HG02981 (cell line): Measurements from ENCODE around the gene ADD2.
"Not testable (repeated sequence)": the region's sequence is repeated elsewhere in the genome, so short reads cannot be mapped to it uniquely, and the experiment has no call there.

ENCODE experiments used
- ATAC-seq: cut with Tn5 transposase; IDR thresholded peaks from one replicate; pipeline ENCODE4 v1.9.1; 2021; ENCODE audit warnings: mild to moderate bottlenecking, moderate library complexity; ENCODE audit not compliant: unreplicated experiment

ADD2 gene

GRCh38 chr2:70647873-70648481 lies 120.0 kb downstream of the ADD2 start:
- ATAC-seq = no peak

- ATAC-seq = no peak
These were observed 121.6 kb downstream of the ADD2 start for GRCh38 chr2:70646420-70646818.

DNA sequence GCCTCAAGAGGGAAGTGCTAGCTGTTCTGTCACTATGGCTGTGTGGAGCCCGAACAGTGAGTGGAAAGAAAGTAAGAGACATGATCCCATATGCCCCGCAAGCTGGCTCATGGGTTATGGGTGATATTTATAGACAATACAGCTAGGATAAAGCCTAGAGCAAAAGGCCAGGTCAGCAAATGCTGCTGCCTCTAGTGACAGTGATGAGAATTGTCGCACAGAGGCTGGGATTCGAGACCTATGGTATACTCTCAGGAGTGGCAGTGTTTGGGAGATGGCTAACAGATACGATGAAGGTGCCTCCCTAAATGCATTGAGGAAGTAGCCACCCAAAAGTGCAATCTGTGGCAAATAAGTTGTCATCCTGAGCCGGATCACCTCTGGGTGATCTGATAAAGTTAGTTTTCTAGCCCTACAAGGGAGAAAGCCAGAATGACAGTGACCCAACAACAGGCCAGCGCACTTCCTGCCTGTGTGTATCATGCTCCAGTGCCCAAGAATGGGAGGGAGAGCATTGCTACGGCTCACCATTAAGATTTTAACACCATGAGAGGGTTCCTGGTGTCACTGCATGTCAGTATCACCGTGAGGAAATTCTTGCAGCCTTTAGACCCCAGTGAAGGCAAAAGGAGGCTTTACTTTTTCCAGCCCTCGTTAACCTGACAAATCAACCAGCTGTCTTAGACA lies 122.1 kb downstream of the ADD2 start:
- no peak for ATAC-seq

DNA sequence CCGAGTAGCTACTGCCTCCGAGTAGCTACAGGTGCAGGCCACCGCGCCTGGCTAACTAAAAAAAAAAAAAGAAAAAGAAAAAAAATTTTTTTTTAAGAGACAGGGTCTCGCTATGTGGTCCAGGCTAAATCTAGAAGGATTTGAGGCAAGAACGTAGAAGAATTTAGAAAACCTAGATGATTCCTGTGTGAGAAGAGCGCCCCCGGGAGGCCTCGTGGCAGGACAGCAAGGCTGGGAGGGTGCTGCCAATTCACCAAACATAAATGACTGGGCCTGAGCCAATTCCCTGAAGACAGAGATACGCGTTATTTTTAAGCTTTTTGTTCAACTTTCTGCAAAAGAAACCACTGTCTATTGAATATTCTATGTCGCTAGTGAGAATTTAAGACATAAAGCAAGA lies 124.3 kb downstream of the ADD2 start:
- ATAC-seq = no peak

- no peak for ATAC-seq
These were observed 126.7 kb downstream of the ADD2 start for GRCh38 chr2:70641263-70641784.

DNA sequence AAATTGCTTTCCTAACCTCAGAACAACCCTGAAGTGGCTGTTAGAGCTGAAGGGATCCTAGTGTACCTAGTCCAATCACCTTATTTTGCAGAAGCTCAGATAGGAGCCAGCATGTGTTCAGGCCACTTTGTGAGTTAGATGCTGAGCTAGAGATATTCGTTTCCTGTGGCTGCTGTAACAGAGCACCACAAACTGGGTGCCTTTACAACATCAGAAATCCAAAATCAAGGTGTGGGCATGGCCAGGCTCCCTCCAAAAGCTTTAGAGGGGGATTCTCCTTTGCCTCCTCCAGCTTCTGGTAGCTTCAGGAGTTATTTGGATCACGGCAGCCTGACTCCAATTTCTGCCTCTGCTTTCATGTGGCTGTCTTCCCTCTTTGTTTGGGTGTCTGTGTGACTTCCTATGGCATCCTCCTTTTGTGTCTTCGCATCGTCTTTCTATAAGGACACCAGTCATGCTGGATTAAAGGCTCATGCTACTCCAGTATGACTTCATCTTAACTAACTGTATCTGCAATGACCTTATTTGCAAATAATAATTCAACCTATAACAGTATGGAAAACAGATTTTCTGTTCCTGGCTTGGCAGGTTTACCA lies 128.1 kb downstream of the ADD2 start:
- ATAC-seq = no peak

- no peak for ATAC-seq
These were observed 129.4 kb downstream of the ADD2 start for GRCh38 chr2:70638561-70638960.

GRCh38 chr2:70633508-70633907 lies 134.5 kb downstream of the ADD2 start:
- ATAC-seq = no peak

GRCh38 chr2:70632966-70633365 lies 135.0 kb downstream of the ADD2 start:
- ATAC-seq = no peak

DNA sequence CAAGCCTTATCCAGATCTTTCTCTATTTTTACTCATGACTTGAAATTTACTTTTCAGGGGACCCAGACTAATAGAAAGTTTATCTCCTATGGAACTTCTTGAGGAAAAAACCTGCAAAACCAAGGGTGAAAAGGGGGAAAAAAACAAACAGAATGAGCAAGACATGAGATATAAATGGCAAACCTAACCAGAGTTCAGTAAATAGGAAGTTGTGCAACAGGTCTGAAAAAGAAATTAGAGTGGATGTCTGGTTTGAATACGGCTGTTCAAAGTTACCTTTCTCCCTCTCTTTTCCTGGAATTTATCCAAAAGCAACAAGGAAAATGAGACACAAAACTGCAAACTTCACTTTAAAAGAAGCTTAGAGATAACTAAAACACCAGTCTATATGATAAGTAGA lies 135.6 kb downstream of the ADD2 start:
- ATAC-seq = no peak

GRCh38 chr2:70630761-70631160 lies 137.2 kb downstream of the ADD2 start:
- no peak for ATAC-seq

GRCh38 chr2:70627211-70627898 lies 140.6 kb downstream of the ADD2 start:
- ATAC-seq = no peak

DNA sequence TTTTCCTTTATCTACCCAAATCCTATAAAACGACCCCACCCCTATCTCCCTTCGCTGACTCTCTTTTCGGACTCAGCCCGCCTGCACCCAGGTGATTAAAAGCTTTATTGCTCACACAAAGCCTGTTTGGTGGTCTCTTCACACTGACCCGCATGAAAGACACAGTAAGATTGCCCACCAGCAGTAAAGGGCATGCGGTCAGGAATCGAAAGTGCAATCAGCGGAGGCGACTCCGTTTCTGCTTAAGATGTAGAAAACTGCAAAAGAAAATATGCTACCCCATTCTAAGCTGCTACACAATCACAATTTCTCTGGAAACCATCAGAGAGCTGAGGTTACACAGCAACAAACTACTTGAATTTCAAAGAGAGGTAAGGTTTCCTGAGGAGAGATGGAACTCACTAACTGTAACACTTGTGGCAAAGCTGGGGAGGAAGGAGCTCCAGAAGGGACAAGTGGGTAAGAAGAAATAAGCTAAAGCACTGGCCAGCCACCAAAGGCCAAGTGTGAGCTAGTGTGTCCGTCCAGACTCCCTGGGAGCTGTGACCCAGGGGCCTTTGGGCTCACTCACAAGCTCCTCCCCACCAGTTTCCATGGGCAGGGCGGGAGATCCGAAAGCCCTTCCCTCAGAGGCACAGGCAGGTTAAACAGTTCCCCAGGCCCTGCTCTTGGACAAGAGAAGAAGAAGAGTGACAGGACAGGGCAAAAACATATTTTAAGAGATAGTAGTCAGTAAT lies 141.6 kb downstream of the ADD2 start:
- ATAC-seq = no peak

- not testable (repeated sequence) for ATAC-seq
These were observed 146.5 kb downstream of the ADD2 start for GRCh38 chr2:70621536-70621935.

DNA sequence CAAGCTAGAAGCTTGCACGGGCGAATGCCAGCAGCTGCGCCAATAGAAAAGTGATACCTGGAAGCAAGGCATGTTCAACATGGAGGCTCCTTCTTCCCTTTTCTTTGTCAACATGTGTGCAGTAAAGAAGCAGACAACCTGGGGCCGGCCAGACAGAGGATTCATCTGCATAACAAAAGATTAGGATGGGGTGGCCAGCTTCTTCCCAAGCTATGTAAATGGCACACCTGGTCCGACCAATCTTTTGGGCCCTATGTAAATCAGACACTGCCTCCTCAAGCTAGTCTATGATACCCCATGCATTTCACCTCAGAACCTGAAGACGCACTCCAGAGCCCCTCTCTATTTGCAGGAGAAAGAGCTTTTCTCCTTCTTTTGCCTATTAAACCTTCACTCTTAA lies 148.0 kb downstream of the ADD2 start:
- no peak for ATAC-seq

- no peak for ATAC-seq
These were observed 148.8 kb downstream of the ADD2 start for GRCh38 chr2:70619167-70619566.

- no peak for ATAC-seq
These were observed 151.8 kb downstream of the ADD2 start for GRCh38 chr2:70616168-70616694.

DNA sequence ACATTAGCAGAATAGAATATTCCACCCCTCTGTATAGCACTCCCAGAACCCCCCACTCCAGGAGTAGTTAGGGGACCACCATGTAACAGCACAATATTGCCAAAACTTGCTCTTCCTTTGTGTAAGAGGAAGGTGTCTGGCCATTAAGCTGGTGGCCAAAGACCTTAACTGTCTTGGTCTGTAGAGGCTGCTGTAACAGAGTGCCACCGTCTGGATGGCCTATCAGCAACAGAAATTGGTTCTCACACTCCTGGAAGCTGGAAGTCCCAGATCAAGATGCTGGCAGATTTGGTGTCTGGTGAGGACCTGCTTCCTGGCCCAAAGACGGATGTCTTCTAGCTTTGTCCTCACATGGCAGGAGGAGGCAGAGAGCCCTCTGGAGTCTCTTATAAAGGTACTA lies 152.8 kb downstream of the ADD2 start:
- ATAC-seq = no peak

DNA sequence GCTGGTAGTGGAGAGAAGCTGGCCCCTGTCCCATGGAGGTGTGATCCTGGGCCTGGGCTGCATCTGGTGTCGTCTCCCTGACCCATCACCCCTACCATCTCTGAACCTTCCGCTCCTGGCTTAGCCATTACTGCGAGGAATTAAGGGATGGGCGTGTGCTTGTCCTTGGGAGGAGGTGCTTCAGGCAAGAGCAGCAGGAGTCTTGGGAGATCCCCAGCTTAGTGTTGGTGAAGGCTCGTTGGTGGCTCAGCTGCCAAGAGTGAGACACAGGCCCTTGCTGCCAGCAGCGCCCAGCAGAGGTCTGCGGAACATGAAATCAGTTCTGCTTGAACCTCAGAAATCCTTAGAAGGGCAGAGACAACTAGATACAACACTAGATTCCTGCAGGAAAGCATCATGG lies 154.5 kb downstream of the ADD2 start:
- ATAC-seq = no peak

DNA sequence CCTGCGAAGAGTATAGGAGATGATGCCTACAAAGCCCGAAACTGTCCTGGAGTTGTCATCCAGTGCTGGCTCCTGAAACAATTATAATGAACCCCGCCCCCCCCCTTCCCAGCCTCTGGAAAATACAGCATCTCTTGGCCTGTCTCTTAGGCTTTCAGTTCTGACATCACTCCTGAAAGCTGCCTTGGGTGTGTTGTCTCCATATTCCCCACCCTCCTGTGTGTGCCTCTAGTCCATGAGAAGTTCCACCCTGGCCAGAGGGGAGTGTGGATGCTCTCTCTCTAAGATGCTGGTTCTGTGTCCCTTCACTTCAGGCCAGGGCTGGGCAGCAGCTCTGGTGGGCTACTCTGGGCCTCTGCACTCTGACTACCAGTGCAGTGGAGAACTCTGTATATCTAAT lies 155.4 kb downstream of the ADD2 start:
- ATAC-seq = no peak

DNA sequence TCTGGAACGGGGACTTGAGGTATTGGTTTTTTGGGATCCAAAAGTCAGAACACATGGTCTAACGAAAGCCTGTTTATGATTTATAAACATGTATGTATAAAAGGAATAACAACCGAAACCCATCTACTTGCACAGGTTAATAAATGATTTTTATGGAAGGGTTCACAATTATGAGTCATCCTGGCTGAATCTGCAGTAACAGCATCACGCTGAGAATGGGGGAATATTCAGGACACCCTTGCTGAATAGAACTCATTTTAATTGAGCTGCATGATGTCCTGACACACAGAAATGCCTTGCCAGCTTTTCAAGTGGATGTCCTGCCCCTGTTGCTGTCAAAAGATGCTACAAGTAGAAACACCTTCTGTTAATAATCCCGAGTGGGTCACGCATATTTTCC lies 159.6 kb downstream of the ADD2 start:
- no peak for ATAC-seq
